ENCODE results near the gene PRKCE. TPM values are rescaled to one million over a fixed set of nuclear protein-coding genes. Genes with fewer than 3 reads are reported as not detected.

The PRKCE gene
- total RNA-seq, 1 donor from 2014 or later: 12.0 TPM

DNA sequence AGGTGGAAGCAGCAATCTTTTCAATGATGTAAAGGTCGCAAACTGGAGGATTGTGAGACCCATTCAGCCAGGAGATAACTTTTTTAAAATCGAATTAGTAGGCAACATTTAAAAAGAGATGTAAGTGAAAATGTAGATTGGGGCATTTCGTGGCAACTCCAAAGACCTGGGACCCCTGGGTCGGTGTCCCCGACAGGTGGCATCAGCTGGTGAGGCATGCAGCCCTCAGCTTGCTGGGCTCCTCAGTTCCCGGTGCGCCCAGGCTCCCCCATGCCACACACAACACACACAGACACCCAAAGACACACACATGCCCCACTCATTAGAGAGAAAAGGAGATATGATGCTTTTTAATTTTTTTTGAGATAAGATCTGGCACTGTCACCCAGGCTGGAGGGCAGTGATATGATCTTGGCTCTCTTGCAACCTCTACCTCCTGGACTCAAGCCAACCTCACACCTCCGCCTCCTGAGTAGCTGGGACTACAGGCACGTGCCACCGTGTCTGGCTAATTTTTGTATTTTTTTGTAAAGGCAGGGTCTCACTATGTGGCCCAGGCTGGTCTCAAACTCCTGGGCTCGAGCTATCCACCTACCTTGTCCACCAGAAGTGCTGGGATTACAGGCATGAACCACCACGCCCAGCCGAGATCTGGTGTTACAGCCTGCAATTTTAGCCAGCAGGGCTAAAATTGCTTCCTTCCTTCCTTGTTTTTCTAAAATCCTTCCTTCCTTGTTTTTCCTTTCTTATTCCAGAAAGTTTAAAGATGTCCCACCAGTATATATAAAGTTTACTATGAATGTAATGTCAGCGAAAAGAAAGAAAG lies 523.1 kb downstream of the PRKCE start:
- H3K27me3 Mint-ChIP-seq (ENCODE audit: low read depth): no peaks in the 10 kb centered on the region
- H3K36me3 Mint-ChIP-seq (ENCODE audit: low read depth): no peaks in the 10 kb centered on the region
- no peak overlapping the region for H3K4me3 Mint-ChIP-seq (ENCODE audit: unreplicated experiment)
- H3K27ac Mint-ChIP-seq (ENCODE audit: unreplicated experiment): no peak overlapping the region
- TF ChIP-seq, protein P1, sequence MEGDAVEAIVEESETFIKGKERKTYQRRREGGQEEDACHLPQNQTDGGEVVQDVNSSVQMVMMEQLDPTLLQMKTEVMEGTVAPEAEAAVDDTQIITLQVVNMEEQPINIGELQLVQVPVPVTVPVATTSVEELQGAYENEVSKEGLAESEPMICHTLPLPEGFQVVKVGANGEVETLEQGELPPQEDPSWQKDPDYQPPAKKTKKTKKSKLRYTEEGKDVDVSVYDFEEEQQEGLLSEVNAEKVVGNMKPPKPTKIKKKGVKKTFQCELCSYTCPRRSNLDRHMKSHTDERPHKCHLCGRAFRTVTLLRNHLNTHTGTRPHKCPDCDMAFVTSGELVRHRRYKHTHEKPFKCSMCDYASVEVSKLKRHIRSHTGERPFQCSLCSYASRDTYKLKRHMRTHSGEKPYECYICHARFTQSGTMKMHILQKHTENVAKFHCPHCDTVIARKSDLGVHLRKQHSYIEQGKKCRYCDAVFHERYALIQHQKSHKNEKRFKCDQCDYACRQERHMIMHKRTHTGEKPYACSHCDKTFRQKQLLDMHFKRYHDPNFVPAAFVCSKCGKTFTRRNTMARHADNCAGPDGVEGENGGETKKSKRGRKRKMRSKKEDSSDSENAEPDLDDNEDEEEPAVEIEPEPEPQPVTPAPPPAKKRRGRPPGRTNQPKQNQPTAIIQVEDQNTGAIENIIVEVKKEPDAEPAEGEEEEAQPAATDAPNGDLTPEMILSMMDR (IDR thresholded peaks at IDR 0.05): no peak
- no peaks in the 10 kb centered on the region for H3K9me3 Mint-ChIP-seq (ENCODE audit: low read depth)
- H3K4me1 Mint-ChIP-seq (ENCODE audit: low read depth): peaks cover 38% of the 10 kb centered on the region
- no peak for DNase-seq (ENCODE audit: low spot score)

DNA sequence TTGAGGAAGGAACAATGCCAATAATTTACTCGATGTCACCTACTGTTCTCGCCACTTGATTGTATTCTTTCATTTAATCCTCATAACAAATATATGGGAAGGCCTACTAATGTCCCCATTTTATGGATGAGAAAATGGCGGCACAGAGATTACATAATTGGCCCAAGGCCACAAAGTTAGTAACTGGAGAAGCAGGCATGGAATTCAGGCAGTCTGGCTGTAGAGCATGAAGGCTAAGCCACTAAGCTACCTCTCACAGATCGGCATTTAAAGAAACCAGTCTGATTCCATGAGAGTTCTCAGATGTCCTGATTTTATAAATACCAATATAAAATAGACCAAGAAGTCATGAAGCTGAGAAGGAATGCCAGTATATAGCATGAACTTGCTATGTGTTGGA lies 523.9 kb downstream of the PRKCE start:
- H3K4me1 Mint-ChIP-seq (ENCODE audit: low read depth): peaks cover 37% of the 10 kb centered on the region
- no peak overlapping the region for H3K27ac Mint-ChIP-seq (ENCODE audit: unreplicated experiment)
- no peaks in the 10 kb centered on the region for H3K9me3 Mint-ChIP-seq (ENCODE audit: low read depth)
- TF ChIP-seq, protein P1 (IDR thresholded peaks at IDR 0.05): no peak
- DNase-seq (ENCODE audit: low spot score): no peak
- no peaks in the 10 kb centered on the region for H3K27me3 Mint-ChIP-seq (ENCODE audit: low read depth)
- no peaks in the 10 kb centered on the region for H3K36me3 Mint-ChIP-seq (ENCODE audit: low read depth)
- H3K4me3 Mint-ChIP-seq (ENCODE audit: unreplicated experiment): no peak overlapping the region

DNA sequence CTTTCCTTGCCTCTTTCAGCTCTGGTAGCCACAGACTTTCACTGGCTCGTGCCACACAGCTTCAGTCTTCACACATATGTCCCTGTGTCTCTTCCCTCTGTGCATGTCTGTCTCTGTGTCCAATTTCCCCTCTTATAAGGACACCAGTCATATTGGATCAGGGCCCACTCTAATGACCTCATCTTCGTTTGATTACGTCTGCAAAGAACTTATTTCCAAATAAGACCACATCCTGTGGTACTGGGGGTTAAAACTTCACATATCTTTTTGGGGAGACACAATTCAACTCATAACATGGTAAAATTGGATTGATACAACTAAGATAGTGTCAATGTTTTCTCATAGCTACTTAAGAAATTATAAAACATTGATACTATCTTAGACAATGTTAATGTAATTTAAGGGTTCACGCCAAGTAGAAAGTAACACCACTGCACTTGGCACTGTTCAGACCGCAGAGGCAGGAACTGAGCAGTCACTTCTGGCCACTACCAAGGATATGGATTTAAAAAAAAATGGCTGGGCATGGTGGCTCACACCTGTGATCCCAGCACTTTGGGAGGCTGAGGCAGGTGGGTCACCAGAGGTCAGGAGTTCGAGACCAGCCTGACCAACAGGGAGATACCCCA lies 526.1 kb downstream of the PRKCE start:
- TF ChIP-seq, protein P1 (IDR thresholded peaks at IDR 0.05): no peak
- H3K9me3 Mint-ChIP-seq (ENCODE audit: low read depth): no peaks in the 10 kb centered on the region
- H3K27ac Mint-ChIP-seq (ENCODE audit: unreplicated experiment): no peak overlapping the region
- no peaks in the 10 kb centered on the region for H3K36me3 Mint-ChIP-seq (ENCODE audit: low read depth)
- DNase-seq (ENCODE audit: low spot score): no peak
- no peaks in the 10 kb centered on the region for H3K27me3 Mint-ChIP-seq (ENCODE audit: low read depth)
- H3K4me1 Mint-ChIP-seq (ENCODE audit: low read depth): peaks cover 21% of the 10 kb centered on the region
- H3K4me3 Mint-ChIP-seq (ENCODE audit: unreplicated experiment): no peak overlapping the region

DNA sequence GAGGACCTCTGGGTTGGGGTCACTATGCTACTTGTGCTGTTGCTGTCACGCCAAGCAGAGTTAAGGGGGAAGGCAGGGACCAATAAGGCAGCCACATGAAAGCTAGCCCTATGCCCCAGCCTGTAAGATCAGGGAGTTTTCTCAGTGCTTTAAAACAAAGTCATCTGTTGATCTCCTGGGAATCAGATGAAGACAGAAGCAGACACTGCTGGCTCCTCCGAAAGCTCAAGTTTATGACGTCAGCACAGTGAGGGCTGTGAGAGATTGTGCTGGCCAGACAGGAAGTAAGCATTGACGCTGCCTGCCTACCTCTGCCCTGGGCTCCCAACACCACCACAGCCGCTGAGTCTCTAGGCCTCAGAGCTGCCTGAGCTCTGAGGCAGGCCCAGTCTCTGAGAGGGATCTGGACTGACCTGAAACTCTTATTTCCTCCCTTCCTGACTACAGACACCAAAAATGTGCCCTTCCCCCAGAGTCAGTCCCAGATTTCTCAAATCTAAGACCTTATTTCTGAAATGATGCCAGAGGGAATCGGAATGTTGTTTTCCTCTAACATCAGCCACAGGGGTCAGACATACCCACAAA lies 527.7 kb downstream of the PRKCE start:
- Mint-ChIP-seq H3K9me3 (ENCODE audit: low read depth) (no peaks in the 10 kb centered on the region), H3K4me3 (ENCODE audit: unreplicated experiment) (no peak overlapping the region), H3K36me3 (ENCODE audit: low read depth) (no peaks in the 10 kb centered on the region), H3K27me3 (ENCODE audit: low read depth) (no peaks in the 10 kb centered on the region), H3K4me1 (ENCODE audit: low read depth) (peaks cover 21% of the 10 kb centered on the region), H3K27ac (ENCODE audit: unreplicated experiment) (peak overlapping the region; percentile 88)
- TF ChIP-seq, protein P1 (IDR thresholded peaks at IDR 0.05): no peak
- DNase-seq (ENCODE audit: low spot score): no peak

DNA sequence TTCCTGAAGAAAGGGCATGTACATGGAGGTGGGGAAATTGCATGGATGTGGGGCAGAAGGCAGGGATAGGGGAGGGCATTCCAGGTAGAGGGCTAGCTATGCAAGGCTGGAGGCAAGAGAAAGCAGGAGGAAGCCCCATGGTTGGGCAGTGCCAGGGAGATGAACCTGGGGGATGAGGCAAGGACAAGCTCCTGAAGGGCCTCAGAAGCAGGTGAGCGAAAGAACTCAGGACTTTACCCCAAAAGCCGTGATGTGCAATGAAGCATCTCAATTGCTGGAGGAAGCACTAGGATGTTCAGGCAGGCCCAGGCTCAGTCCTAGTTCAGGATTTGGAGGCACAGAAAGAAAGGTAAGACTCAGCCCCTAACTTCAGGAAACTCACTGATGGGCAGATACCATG lies 528.7 kb downstream of the PRKCE start:
- DNase-seq (ENCODE audit: low spot score): no peak
- Mint-ChIP-seq H3K27ac (ENCODE audit: unreplicated experiment) (peak overlapping the region; percentile 9), H3K27me3 (ENCODE audit: low read depth) (no peaks in the 10 kb centered on the region), H3K4me1 (ENCODE audit: low read depth) (peaks cover 21% of the 10 kb centered on the region), H3K4me3 (ENCODE audit: unreplicated experiment) (no peak overlapping the region), H3K36me3 (ENCODE audit: low read depth) (no peaks in the 10 kb centered on the region), H3K9me3 (ENCODE audit: low read depth) (no peaks in the 10 kb centered on the region)
- TF ChIP-seq, protein P1 (IDR thresholded peaks at IDR 0.05): no peak
